HG03460 (cell line): ENCODE data around the gene KCNK7.

Source experiments
- ATAC-seq: cut with Tn5 transposase; IDR thresholded peaks from one replicate; pipeline ENCODE4 v1.9.1; 2021; ENCODE audit not compliant: unreplicated experiment

KCNK7 gene

DNA sequence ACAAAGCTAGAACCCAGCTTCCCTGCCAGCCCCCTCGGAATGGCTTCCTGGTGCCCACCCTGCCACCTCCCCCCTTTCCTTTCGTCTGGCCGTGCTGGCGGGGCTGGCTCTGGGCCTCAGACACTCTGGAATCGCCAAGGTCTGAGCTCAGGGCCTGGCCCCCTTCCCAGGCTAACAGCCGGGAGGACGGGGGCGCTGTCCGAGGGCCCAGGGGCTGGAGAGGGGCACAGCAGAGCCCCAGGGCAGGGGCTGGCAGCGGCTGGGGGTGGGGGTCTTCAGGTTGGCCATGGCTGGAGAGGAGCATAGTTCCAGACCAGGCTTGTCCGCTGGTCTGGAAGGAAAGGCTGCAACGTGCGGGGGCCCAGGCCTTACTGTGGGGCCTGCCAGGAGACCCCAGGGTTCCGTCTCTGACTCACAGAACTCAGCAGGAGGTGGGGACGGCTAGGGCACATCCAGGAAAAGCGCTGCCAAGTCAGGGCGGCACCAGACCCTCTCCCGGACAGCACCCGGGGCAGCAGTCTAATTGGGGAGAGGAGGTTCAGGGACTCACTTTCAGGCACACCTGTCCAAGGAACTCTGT is 36.6 kb downstream of the KCNK7 start:
- ATAC-seq, result no peak

DNA sequence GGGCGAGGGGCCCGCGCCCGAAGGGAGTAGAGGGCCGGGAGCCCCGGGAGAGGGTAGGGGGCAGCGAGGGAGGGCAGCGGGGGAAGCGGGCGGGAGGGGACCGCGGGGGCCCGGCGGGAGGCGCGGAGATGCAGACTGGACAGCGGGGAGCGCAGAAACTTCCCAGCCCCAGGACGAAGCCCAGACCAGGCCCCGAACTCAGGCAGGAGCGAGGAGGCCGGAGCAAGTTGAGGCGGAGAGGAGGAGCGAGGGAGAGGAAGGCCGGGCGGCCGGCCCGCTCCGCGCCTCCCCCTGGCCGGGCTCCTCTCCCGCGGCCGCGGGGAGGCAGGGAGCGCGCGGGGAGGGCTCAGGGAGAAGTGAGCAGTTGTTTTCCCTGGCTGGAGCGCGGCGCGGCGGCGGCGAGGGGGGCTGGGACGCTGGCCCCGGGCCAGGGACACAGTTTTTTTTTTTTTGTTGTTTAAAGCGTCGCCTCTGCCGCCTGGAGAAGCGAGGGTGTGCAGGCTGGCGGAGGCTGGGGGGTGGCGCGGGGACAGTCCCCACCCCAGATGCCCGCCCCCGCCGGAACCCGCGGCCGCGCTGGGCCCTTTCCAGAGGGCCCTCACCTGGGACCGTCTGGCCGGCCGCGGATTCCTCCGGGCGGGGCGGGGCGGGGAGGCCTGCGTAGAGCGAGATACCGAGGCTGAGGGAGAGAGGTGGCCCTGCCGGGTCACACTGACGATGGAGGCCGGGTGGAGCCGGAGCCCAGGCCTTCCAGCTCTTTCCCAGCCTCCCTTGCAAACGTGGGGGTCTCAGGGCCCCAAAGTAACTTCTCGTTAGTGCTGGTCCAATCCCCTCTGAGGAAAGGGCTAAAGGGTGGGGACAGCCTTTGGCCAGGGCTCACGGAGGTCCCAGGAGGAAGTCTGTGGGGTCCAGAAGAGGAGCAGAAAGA is 37.3 kb downstream of the KCNK7 start, which contains the start of gene LTBP3:
LTBP3 (minus strand) TSS at position 358 of the 928 bp plus-strand sequence. CDS start 400 bp downstream, outside the sequence.
- no peak for ATAC-seq

DNA sequence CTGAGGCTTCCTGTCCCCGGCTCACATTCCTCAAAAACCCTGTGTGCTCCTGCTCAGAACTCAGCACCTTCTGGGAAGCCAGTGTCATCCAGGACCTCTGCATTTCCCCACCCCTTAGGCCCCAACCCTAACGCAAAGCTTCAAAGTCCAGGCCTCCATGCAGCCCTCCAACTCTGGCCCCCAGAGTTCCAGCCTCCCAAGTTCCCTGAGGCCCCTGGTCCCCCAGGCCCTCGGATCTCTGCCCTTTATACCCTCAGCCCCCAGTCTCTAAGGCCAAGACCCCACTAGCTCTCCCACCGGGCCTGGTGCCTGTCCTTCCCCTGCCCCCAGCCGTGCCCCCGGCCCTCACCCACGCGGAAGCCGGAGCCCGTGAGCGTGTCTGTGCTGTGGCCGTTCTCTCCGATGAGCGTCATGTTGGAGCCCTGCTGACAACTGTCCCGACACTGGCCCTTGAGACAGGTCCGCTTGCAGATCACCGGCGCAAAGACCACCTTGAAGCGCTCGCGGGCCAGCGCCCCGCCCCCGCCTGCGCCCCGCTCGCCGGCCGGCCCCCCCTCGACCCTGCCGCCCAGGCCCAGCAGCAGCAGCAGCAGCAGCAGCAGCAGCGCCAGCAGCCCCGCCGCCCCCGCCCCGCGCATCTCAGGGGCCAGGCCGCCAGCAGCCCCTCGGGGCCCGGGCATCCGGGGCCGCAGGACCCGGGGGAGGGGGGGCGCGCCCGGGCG is 38.2 kb downstream of the KCNK7 start:
- no peak for ATAC-seq

DNA sequence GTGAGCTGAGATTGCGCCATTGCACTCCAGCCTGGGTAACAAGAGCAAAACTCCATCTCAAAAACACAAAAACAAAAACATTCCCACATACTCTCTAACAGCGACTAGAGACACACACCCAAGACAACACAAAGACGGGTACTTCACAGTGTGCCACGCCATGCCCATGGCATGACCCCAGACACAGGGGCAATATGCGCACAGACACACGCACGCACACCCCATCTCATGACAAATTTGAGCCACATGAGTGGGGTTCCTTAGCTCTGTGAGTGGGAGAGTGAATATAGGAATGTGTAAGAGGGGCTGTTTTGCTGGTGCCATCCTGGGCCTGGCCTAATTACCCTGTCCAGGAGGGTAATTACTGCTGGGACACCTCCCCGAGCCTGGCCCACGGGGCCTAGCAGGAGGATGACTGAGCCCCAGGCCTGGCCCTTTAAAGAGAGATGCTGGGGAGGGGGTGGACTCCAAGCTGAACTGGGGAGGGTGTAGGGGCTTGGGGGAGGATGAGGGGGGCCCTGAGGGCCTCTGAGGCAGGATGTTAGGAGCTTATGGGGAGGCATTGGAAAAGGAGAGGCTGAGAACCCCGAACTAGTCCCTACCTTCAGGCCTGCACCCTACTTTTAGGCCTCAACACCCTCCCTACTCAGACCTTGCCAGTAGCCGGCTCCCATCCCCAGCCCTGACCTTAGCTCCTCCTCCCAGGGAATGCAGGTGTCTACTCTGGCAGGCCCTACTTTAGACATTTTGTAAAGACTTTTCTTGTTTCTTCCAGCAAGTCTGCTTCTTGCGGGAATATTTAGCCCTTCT is 38.9 kb downstream of the KCNK7 start:
- ATAC-seq, result no peak

- no peak for ATAC-seq
Measured at GRCh38 chr11:65555693-65556231, 39.8 kb downstream of the KCNK7 start.

DNA sequence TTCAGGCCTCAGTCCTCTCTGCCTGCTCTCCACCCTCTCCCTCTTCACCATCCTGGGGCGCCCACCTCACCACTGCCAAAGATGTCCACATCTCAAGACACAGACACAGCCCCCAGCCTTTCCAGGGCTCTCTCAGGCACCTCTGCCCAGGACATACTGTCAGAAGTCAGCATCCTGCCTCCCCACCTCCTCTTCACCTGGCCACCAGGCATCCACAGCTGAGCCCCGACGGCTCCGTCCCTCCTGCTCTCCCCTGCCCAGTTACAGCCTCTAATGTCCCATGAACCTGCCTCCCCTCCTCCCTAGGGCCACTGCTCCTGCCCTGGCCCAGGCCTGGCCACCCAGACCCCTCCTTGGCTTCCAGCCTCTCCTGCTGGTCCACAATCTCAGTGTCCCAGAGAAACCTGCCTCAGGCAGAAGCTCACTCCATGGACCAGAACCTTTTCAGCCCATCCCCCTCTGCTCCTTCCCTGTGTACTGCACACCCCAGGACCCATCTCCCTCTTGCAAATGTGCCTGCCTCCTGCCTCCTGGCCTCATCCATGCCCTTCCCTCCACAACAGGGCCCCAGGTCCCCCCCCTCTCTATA is 40.7 kb downstream of the KCNK7 start:
- ATAC-seq, result no peak

GRCh38 chr11:65554057-65554818 is 41.4 kb downstream of the KCNK7 start:
- ATAC-seq, result no peak

- ATAC-seq, result no peak
Measured at GRCh38 chr11:65553301-65554001, 42.1 kb downstream of the KCNK7 start.

DNA sequence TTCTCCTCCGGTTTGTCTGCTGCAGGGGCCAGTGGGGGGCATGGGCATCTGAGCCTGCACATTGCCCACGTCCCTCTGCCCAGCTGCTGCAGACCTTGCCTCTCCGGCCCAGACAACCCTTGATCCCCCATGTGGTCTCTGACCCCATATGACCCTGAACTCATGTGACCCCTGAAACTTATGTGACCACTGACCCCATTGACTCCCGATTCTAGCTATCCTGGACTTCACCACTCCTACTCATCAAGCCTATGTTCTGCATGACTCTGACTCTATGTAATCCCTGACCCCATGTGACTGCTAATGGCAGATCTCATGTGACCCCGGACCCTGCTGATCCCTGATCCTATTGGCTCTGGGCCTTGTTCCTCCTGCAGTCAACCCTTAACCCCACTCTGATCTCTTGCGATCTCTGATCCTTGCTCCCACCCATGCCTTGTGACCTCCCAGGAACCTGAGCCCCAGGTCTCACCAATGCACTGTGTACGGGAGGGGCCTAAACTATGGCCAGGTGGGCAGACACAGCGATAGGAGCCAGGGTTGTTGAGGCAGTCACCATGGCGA is 43.1 kb downstream of the KCNK7 start:
- ATAC-seq, result no peak

- no peak for ATAC-seq
Measured at GRCh38 chr11:65551572-65552387, 43.8 kb downstream of the KCNK7 start.

GRCh38 chr11:65549096-65549495 is 46.5 kb downstream of the KCNK7 start:
- no peak for ATAC-seq

GRCh38 chr11:65548395-65548794 is 47.2 kb downstream of the KCNK7 start:
- ATAC-seq, result no peak

DNA sequence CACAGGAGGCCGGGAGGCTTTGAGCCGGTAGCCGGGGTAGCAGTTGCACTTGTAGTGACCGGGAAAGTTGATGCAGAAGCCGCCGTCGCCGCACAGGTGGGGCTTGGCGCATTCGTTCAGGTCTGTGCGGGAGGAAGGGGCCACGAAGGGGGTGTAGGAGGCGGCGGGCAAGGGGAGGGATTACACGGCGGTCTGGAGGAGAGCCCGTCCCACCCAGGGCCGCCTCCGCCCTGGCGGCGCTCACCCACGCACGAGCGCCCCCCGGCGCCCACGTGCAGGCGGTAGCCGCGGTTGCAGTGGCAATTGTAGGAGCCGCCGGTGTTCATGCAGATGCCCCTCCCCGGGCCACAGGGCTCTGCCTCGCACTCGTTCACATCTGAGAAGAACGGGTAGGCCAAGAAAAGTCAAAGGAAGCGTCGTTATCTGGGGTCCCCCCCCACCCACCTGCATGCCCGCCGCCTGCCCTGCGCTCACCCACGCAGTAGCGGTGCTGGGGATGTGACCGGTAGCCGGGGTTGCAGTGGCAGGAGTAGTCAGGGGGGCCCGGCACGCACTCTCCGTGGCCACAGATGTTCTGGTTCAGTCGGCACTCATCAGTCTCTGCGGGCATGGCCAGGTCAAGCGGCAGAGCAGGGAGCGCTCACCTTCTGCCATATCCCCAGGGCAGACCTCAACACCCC is 48.0 kb downstream of the KCNK7 start:
- ATAC-seq, result no peak

DNA sequence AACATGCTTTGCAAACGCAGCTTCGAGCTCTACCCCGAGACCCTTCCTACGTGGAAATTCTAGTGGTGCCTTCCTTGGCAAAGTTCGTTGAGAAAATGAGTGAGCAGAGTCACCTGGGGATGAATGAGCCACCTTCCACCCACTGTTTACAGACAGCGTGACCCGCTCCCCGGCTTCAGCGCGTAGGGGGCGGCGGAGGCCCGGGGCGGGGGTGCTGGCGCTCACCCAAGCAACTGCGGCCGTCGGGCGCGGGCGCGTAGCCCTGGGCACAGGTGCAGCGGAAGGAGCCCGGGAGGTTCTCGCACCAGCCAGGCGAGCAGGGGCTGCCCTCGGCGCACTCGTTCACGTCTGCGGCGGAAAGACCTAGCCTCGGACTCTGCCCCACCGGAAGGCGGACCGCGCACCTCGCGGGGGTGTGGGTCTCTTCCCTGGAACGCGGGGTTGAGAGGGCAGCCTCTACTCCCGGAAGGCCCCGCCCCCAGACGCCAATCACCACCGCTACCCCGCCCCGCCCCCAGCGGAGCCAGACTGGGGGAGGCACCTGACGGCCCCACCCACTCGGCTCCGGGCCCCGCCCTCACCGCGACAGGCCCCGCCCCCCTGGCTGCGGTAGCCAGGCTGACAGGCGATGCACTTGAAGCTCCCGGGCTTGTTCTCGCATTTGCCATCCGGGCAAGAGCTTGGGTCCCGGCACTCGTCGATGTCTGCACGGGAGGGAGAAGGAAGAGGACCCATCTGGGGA is 49.2 kb downstream of the KCNK7 start:
- ATAC-seq, result peak; percentile 66

DNA sequence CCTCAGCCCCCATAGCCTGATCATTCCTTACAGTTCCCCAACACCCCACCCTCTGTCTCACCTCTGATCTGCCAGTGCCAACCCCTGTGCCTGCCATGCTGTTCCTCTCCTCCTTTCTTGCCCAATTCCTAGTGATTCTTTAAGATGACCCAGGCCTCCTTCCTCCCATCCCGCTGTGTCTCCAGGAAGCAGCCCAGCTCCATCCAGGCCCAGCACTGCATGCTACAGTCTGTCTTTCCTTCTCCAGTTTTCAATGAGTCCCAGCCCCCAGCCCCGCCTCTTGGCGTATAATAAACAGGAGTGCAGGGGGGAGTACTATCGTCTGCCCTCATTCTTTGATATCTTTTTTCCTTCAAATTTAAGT is 49.8 kb downstream of the KCNK7 start:
- no peak for ATAC-seq
